K562 (cell line): Measurements from ENCODE around the gene OR13A1. TPM values are rescaled to one million over a fixed set of nuclear protein-coding genes. Genes with fewer than 3 reads are reported as not detected.

ENCODE experiments used
- ATAC-seq: fragments of 200-7000 bp; cut with Tn5 transposase; 3 replicates; pipeline ENCODE4 v1.9.1; 2020; ENCODE audit warnings: moderate library complexity
- BruUV-seq: library from RNA; stranded (reverse); fragments of 400-500 nt; replicated peaks from 2 replicates; lab custom pipeline; 2021; lab: Mats Ljungman, UMichigan
- CTCF ChIA-PET: fragments of 300-600 bp; formaldehyde crosslinking; extraction: SDS; loops from one replicate; lab custom pipeline; 2021; ENCODE audit warnings: low intra/inter-chr PET ratio; lab: Yijun Ruan, JAX
- POLR2A ChIA-PET: fragments of 300-600, 350-650 bp; sonication (Branson Sonifier 250); formaldehyde crosslinking; extraction: SDS; loops from one replicate; lab custom pipeline; 2021; ENCODE audit warnings: antibody characterized with exemption, inconsistent platforms; lab: Yijun Ruan, JAX
- DNase-seq, 4 experiments: peaks; one replicate each; pipeline versions ENCODE4 v3.0.0 to v3.0.0-alpha.2; 2011 to 2018; ENCODE audit warnings: low spot score in 3 of 4, mixed read lengths in 3 of 4; ENCODE audit errors: extremely low read depth in 1 of 4
- FAIRE-seq: peaks from 2 replicates; lab custom pipeline; 2011; peaks lifted over from hg19 to GRCh38; lab: Jason Lieb, UNC
- H2AFZ ChIP-seq: 2 replicates; pipeline ENCODE4 v1.6.0; 2011; ENCODE audit warnings: low read depth, low read length, control low read depth, inconsistent platforms
- H3K27ac ChIP-seq: fragments of 200-600 bp; 3 replicates; pipeline ENCODE4 v1.8.0; 2011; ENCODE audit warnings: low read depth, mild to moderate bottlenecking, control low read depth, inconsistent platforms, low read length, moderate library complexity, mixed read lengths; ENCODE audit errors: extremely low read depth
- H3K27me3 ChIP-seq, 2 experiments: fragments of 300-600 bp in 1 of 2; 2 replicates in 1 of 2; 3 replicates in 1 of 2; pipeline versions ENCODE4 v1.6.0 to v1.8.0; 2011; ENCODE audit warnings: inconsistent platforms in 2 of 2, low read length in 2 of 2, mild to moderate bottlenecking in 1 of 2, mixed read lengths in 1 of 2, moderate library complexity in 1 of 2; ENCODE audit not compliant: control insufficient read depth in 2 of 2, insufficient read depth in 2 of 2
- H3K36me3 ChIP-seq: fragments of 300-600 bp; 3 replicates; pipeline ENCODE4 v1.8.0; 2011; ENCODE audit warnings: mild to moderate bottlenecking, low read length, inconsistent platforms; ENCODE audit not compliant: control insufficient read depth, insufficient read depth
- H3K4me1 ChIP-seq, 2 experiments: fragments of 200-600 bp in 1 of 2; replicated peaks in 1 of 2; 2 replicates in 1 of 2; 3 replicates in 1 of 2; pipeline versions ENCODE4 v1.5.1 to v1.8.0; 2011; ENCODE audit warnings: inconsistent platforms in 2 of 2, low read length in 2 of 2, mild to moderate bottlenecking in 1 of 2, mixed read lengths in 1 of 2, moderate library complexity in 1 of 2; ENCODE audit not compliant: control insufficient read depth in 2 of 2, insufficient read depth in 2 of 2
- H3K4me2 ChIP-seq: 2 replicates; pipeline ENCODE4 v1.6.1; 2011; ENCODE audit warnings: low read length, control low read depth, inconsistent platforms, mixed read lengths; ENCODE audit not compliant: insufficient read depth
- H3K4me3 ChIP-seq: fragments of 200-600 bp; sonication (generic), shearing (Covaris generic); 2 replicates; pipeline ENCODE4 v1.5.1; 2016; ENCODE audit warnings: control low read depth, inconsistent platforms
- H3K79me2 ChIP-seq: fragments of 200-600 bp; 3 replicates; pipeline ENCODE4 v1.8.0; 2011; ENCODE audit warnings: low read length, inconsistent platforms; ENCODE audit not compliant: control insufficient read depth, insufficient read depth
- H3K9ac ChIP-seq, 2 experiments: 2 replicates each; pipeline versions ENCODE4 v1.6.0 to v1.6.1; 2011; ENCODE audit warnings: low read depth in 2 of 2, low read length in 2 of 2, control low read depth in 1 of 2, inconsistent platforms in 1 of 2, mild to moderate bottlenecking in 1 of 2, mixed read lengths in 1 of 2; ENCODE audit not compliant: insufficient read depth in 1 of 2
- H3K9me1 ChIP-seq: one replicate; pipeline ENCODE4 v1.6.0; 2011; ENCODE audit warnings: inconsistent platforms, mild to moderate bottlenecking, low read length, moderate library complexity; ENCODE audit not compliant: control insufficient read depth, insufficient read depth
- H3K9me3 ChIP-seq: replicated peaks from 2 replicates; pipeline ENCODE4 v1.5.1; 2011; ENCODE audit warnings: low read depth, low read length, inconsistent platforms; ENCODE audit not compliant: control insufficient read depth, insufficient read depth
- H4K20me1 ChIP-seq: replicated peaks from 2 replicates; pipeline ENCODE4 v1.6.1; 2011; ENCODE audit warnings: low read length, inconsistent platforms, mixed read lengths; ENCODE audit not compliant: control insufficient read depth, insufficient read depth
- BMI1 ChIP-seq: fragments of 150-350 bp; IDR thresholded peaks from 2 replicates; pipeline ENCODE4 v1.6.1; 2014; ENCODE audit warnings: low read length
- CBFA2T3 ChIP-seq: fragments of 450-650 bp; IDR thresholded peaks from 2 replicates; pipeline ENCODE4 v1.6.1; 2017
- CBX5 ChIP-seq: IDR thresholded peaks from 2 replicates; pipeline ENCODE4 v1.6.1; 2014; ENCODE audit warnings: low read depth, borderline replicate concordance
- CEBPG ChIP-seq, 3 experiments: fragments of 200-800 bp in 1 of 3; sonication (Bioruptor generic) in 1 of 3; sonication (generic) in 1 of 3; formaldehyde crosslinking in 1 of 3; IDR thresholded peaks in 2 of 3; conservative IDR thresholded peaks in 1 of 3; 2 replicates each; pipeline versions ENCODE4 v1.6.1 to v1.8.0; 2016 to 2022; ENCODE audit warnings: missing compliant biosample characterization in 2 of 3, missing genetic modification characterization in 2 of 3, mild to moderate bottlenecking in 1 of 3, missing genetic modification reagents in 1 of 3
- ELF2 ChIP-seq: fragments of 250-450 bp; sonication (Bioruptor Pico); IDR thresholded peaks from 2 replicates; pipeline ENCODE4 v1.5.0; 2021; ENCODE audit warnings: mild to moderate bottlenecking
- FOSL1 ChIP-seq: fragments of 200-800 bp; sonication (Bioruptor generic); conservative IDR thresholded peaks from 2 replicates; pipeline ENCODE4 v1.6.1; 2016; ENCODE audit warnings: missing genetic modification characterization, missing compliant biosample characterization
- FOXA1 ChIP-seq: fragments of 450-650 bp; IDR thresholded peaks from 2 replicates; pipeline ENCODE4 v1.6.1; 2016; ENCODE audit warnings: mild to moderate bottlenecking, borderline replicate concordance
- HNRNPUL1 ChIP-seq: fragments of 200-400 bp; formaldehyde crosslinking; IDR thresholded peaks from 2 replicates; pipeline ENCODE4 v1.6.1; 2017; ENCODE audit warnings: low read length
- L3MBTL2 ChIP-seq: fragments of 450-650 bp; IDR thresholded peaks from 2 replicates; pipeline ENCODE4 v1.6.1; 2016; ENCODE audit warnings: mild to moderate bottlenecking, moderate library complexity
- LARP7 ChIP-seq: fragments of 450-650 bp; IDR thresholded peaks from 2 replicates; pipeline ENCODE4 v1.6.1; 2016
- MCM7 ChIP-seq, 2 experiments: fragments of 450-650 bp; IDR thresholded peaks; 2 replicates each; pipeline ENCODE4 v1.6.1; 2016 to 2018
- MEF2D ChIP-seq: conservative IDR thresholded peaks from 2 replicates; pipeline ENCODE4 v1.6.1; 2016; ENCODE audit warnings: low read depth, missing genetic modification characterization, missing compliant biosample characterization
- NFE2 ChIP-seq: IDR thresholded peaks from 2 replicates; pipeline ENCODE4 v1.6.1; 2014; ENCODE audit warnings: antibody characterized with exemption, low read depth
- NFIC ChIP-seq: fragments of 450-650 bp; IDR thresholded peaks from 2 replicates; pipeline ENCODE4 v1.6.1; 2017; ENCODE audit warnings: mild to moderate bottlenecking, inconsistent platforms
- SMAD4 ChIP-seq: fragments of 250-450 bp; sonication (Bioruptor Pico); conservative IDR thresholded peaks from 2 replicates; pipeline ENCODE4 v1.8.0; 2021; ENCODE audit warnings: inconsistent platforms, mild to moderate bottlenecking, moderate library complexity
- TBL1XR1 ChIP-seq, 2 experiments: IDR thresholded peaks; 2 replicates each; pipeline ENCODE4 v1.6.1; 2012; ENCODE audit warnings: improper control_type of control experiment in 2 of 2, low read length in 2 of 2, mild to moderate bottlenecking in 1 of 2
- XRCC4 ChIP-seq: IDR thresholded peaks from one replicate; pipeline ENCODE4 v1.6.1; 2011; ENCODE audit not compliant: insufficient read depth, insufficient read length; ENCODE audit errors: extremely low read depth
- ZNF121 ChIP-seq: sonication (generic); formaldehyde crosslinking; conservative IDR thresholded peaks from 2 replicates; pipeline ENCODE4 v1.8.0; 2022; ENCODE audit warnings: missing genetic modification reagents
- WGBS: fragments of 100-300 bp; shearing (Covaris generic); methylation state at CpG from one replicate; pipeline ENCODE4 v1.1.6; 2016; ENCODE audit warnings: low coverage, mixed read lengths; ENCODE audit not compliant: insufficient coverage; ENCODE audit errors: missing lambda C conversion rate; 5-methylcytosine and 5-hydroxymethylcytosine counted together
- in situ Hi-C: fragments of 300-500 bp; cut with MboI; formaldehyde crosslinking; loops from 4 replicates; pipeline ENCODE4 v1.15.0; 2018; ENCODE audit warnings: inconsistent platforms, mixed read lengths
- intact Hi-C: fragments of 100-400 bp; cut with micrococcal nuclease; formaldehyde crosslinking; loops from 2 replicates; pipeline ENCODE4 v1.14.2; 2022
- polyA plus RNA-seq, 8 experiments: library from polyadenylated mRNA; depleted of rRNA in 4 of 8; stranded (reverse) in 5 of 8; unstranded in 3 of 8; fragments of >200 nt; fragmentation: Nextera tagmentation in 2 of 8; fragmentation: Illumina TruSeq in 1 of 8; extraction: Ambion mirVana in 2 of 8; extraction: Trizol in 1 of 8; gene quantifications; 2 replicates each; pipeline versions ENCODE4 v1.2.1 to v1.2.3, GENCODE V29; 2011 to 2014; ENCODE audit warnings: inconsistent platforms in 1 of 8, missing spikeins in 1 of 8
- total RNA-seq, 7 experiments: library from RNA; depleted of rRNA in 6 of 7; stranded (reverse); fragments of >200 nt in 6 of 7; fragmentation: Illumina TruSeq in 2 of 7; extraction: Trizol in 2 of 7; gene quantifications; 2 replicates each; pipeline versions ENCODE4 v1.2.1 to v1.2.3, GENCODE V29; 2011 to 2021; ENCODE audit warnings: low replicate concordance in 1 of 7
- TF ChIP-seq, protein P1 (sequence below): fragments of 450-650 bp; formaldehyde crosslinking; IDR thresholded peaks from 2 replicates; pipeline ENCODE4 v1.4.0; 2020; ENCODE audit warnings: mild to moderate bottlenecking, moderate library complexity
- TF ChIP-seq, protein P2 (sequence below): sonication (generic); formaldehyde crosslinking; IDR thresholded peaks from 2 replicates; pipeline ENCODE4 v1.8.0; 2022; ENCODE audit warnings: mild to moderate bottlenecking, low read depth, missing genetic modification reagents
- TF ChIP-seq, protein P3 (sequence below): sonication (generic); formaldehyde crosslinking; IDR thresholded peaks from 2 replicates; pipeline ENCODE4 v1.8.1; 2023; ENCODE audit warnings: mild to moderate bottlenecking, missing genetic modification reagents

OR13A1 gene
- total and polyA plus RNA-seq, 9 of the 15 experiments (the other 6 are each of a cell fraction or from before 2014, with no cell fraction given), result 0.03 to 0.11 (median 0.06) TPM; not detected in 3

DNA sequence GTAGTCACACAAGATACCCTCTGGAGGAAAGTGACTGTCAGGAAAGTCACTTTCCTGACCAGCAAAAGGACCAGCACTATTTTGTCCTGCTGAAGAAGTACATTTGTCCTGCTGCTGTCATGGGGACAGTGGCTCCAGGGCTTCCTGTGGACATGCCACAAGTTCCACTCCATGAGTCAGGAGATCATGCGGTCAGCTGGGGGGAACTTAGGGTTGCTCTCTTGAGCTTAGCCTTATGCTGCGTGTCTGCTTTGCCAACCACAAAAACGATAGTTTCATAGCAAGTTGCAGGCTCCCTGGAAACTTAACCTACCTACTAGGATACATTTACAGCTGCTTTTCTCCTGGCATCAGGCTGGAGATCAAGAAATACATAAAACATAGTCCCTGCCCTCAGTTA is 38.9 kb upstream of the OR13A1 start (continued):
- TF ChIP-seq, protein P1, sequence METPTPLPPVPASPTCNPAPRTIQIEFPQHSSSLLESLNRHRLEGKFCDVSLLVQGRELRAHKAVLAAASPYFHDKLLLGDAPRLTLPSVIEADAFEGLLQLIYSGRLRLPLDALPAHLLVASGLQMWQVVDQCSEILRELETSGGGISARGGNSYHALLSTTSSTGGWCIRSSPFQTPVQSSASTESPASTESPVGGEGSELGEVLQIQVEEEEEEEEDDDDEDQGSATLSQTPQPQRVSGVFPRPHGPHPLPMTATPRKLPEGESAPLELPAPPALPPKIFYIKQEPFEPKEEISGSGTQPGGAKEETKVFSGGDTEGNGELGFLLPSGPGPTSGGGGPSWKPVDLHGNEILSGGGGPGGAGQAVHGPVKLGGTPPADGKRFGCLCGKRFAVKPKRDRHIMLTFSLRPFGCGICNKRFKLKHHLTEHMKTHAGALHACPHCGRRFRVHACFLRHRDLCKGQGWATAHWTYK (CRISPR knock-in tag), result peak; percentile 97
- TF ChIP-seq SMAD4 (CRISPR knock-in tag), result 0 out of 2 replicates have a peak, but pooled peaks have one; percentile 36
- no peak for TF ChIP-seq XRCC4
- TF ChIP-seq FOSL1 (tag), result peak; percentile 74
- no peak for TF ChIP-seq HNRNPUL1
- TF ChIP-seq TBL1XR1 (IDR thresholded peaks at IDR 0.05; ENCODE audit: low read length in 2 of 2), result no peak
- TF ChIP-seq NFE2, result 0 out of 2 replicates have a peak, but pooled peaks have one; percentile 34
- TF ChIP-seq, protein P2, sequence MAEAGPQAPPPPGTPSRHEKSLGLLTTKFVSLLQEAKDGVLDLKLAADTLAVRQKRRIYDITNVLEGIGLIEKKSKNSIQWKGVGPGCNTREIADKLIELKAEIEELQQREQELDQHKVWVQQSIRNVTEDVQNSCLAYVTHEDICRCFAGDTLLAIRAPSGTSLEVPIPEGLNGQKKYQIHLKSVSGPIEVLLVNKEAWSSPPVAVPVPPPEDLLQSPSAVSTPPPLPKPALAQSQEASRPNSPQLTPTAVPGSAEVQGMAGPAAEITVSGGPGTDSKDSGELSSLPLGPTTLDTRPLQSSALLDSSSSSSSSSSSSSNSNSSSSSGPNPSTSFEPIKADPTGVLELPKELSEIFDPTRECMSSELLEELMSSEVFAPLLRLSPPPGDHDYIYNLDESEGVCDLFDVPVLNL, result no peak

DNA sequence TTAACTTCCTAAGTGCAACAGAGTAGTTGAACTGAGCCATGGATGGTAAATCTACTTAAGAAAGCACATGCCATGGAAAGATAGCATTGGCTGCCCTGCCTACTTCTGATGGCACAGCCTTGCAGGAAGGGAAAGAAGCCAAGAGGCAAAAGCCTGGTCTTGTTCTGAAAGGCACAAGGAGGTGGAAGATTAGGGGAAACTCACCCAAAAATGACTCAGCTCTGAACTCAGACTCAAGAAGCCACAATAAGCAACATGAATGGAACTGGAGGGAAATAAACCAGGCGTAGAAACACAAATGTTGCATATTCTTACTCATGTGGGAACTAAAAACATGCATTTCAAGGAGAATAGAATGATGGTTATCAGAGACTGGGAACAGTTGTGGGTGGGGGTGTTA is 37.8 kb upstream of the OR13A1 start:
- H3K4me2 ChIP-seq, result peak overlapping the region; percentile 32; the same call in 1 of the 2 replicates
- no peaks in the 10 kb centered on the region for H3K9me3 ChIP-seq
- no TSS peak for BruUV-seq
- DNase-seq (peak in 1 of 4 experiments; percentile 58), ATAC-seq (peak; percentile 48; the same call in 2 of the 3 replicates), FAIRE-seq (no peak)
- ChIA-PET POLR2A (interaction anchor here (1.1 kb wide), 1 partner anchor 108 kb away, joined by 3 read pairs; no protein-coding TSS in a partner anchor), CTCF (no interaction called here)
- 20% methylated on average over 1 of the region's 1 CpG for WGBS
- in situ Hi-C loops (no loop called here), intact Hi-C loops (no loop called here)
- no peaks in the 10 kb centered on the region; a peak in 1 of 5 replicates for H3K27me3 ChIP-seq
- peak overlapping the region; percentile 71 for H2AFZ ChIP-seq
- H3K4me3 ChIP-seq, result no peak overlapping the region
- peak overlapping the region; percentile 35; the same call in 2 of the 3 replicates for H3K27ac ChIP-seq
- no peaks in the 10 kb centered on the region for H3K79me2 ChIP-seq
- no peaks in the 10 kb centered on the region for H3K36me3 ChIP-seq
- H3K9ac ChIP-seq, result no peak overlapping the region
- H3K9me1 ChIP-seq, result no peaks in the 10 kb centered on the region
- H4K20me1 ChIP-seq, result no peaks in the 10 kb centered on the region
- H3K4me1 ChIP-seq, result peaks cover 0 to 23% of the 10 kb centered on the region in 2 experiments; a peak in 3 of 5 replicates
- TF ChIP-seq NFE2 (peak; percentile 61), L3MBTL2 (0 out of 2 replicates have a peak, but pooled peaks have one; percentile 16), CEBPG (CRISPR knock-in tag; IDR thresholded peaks at IDR 0.05) (no peak), CEBPG (tag; conservative IDR thresholded peaks at IDR 0.05 in 1 of 2, IDR thresholded peaks at IDR 0.05 in 1 of 2) (peak in 1 of 2 experiments; percentile 19; a peak in 1 of 4 replicates), CBX5 (no peak), LARP7 (no peak), NFIC (no peak), BMI1 (no peak), ELF2 (CRISPR knock-in tag) (no peak), MCM7 (IDR thresholded peaks at IDR 0.05) (no peak), FOXA1 (no peak), ZNF121 (CRISPR knock-in tag) (no peak), CBFA2T3 (peak; percentile 27), MEF2D (tag) (no peak)
- TF ChIP-seq, protein P3, sequence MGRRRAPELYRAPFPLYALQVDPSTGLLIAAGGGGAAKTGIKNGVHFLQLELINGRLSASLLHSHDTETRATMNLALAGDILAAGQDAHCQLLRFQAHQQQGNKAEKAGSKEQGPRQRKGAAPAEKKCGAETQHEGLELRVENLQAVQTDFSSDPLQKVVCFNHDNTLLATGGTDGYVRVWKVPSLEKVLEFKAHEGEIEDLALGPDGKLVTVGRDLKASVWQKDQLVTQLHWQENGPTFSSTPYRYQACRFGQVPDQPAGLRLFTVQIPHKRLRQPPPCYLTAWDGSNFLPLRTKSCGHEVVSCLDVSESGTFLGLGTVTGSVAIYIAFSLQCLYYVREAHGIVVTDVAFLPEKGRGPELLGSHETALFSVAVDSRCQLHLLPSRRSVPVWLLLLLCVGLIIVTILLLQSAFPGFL (CRISPR knock-in tag), result no peak
